GM12892 (cell line): ENCODE results near the gene IVL.

Experiments used
- POLR2A ChIP-seq: IDR thresholded peaks from 2 replicates; pipeline ENCODE4 v1.6.1; 2011; ENCODE audit warnings: low read depth, low read length, control low read depth
- POLR2AphosphoS5 ChIP-seq: IDR thresholded peaks from 2 replicates; pipeline ENCODE4 v1.6.1; 2011; ENCODE audit warnings: low read depth, low read length, control low read depth
- TAF1 ChIP-seq: IDR thresholded peaks from 2 replicates; pipeline ENCODE4 v1.6.1; 2011; ENCODE audit warnings: low read depth, mild to moderate bottlenecking, control low read depth, low read length, borderline replicate concordance

- TF ChIP-seq POLR2A (no peak), TAF1 (no peak), POLR2AphosphoS5 (no peak)
Measured at GRCh38 chr1:152864443-152864842, 43.9 kb upstream of the IVL start.
